Glutamatergic neuron (in vitro differentiated cells): Measurements from ENCODE around the gene PLK2. TPM values are rescaled to one million over a fixed set of nuclear protein-coding genes. Genes with fewer than 3 reads are reported as not detected.

Experiments used
- DNase-seq: peaks from one replicate; pipeline ENCODE4 v3.0.0; 2022
- H3K27ac Mint-ChIP-seq: one replicate; pipeline ENCODE4 v1.8.0; 2020; ENCODE audit warnings: mild to moderate bottlenecking, mixed read lengths, inconsistent platforms; ENCODE audit not compliant: unreplicated experiment
- H3K27me3 Mint-ChIP-seq: one replicate; pipeline ENCODE4 v1.8.0; 2020; ENCODE audit warnings: mild to moderate bottlenecking, moderate library complexity, mixed read lengths, inconsistent platforms; ENCODE audit not compliant: unreplicated experiment
- H3K36me3 Mint-ChIP-seq: one replicate; pipeline ENCODE4 v1.8.0; 2020; ENCODE audit warnings: mild to moderate bottlenecking, mixed read lengths, inconsistent platforms; ENCODE audit not compliant: unreplicated experiment
- H3K4me1 Mint-ChIP-seq: one replicate; pipeline ENCODE4 v1.8.0; 2020; ENCODE audit warnings: mild to moderate bottlenecking, low read depth, mixed read lengths, inconsistent platforms; ENCODE audit not compliant: unreplicated experiment
- H3K4me3 Mint-ChIP-seq: one replicate; pipeline ENCODE4 v1.8.0; 2020; ENCODE audit warnings: mild to moderate bottlenecking, mixed read lengths, inconsistent platforms; ENCODE audit not compliant: unreplicated experiment
- H3K9me3 Mint-ChIP-seq: one replicate; pipeline ENCODE4 v1.8.0; 2020; ENCODE audit warnings: mild to moderate bottlenecking, moderate library complexity, mixed read lengths, inconsistent platforms; ENCODE audit not compliant: unreplicated experiment
- total RNA-seq: library from RNA; stranded (reverse); fragmentation: NEBNext Ultra II Directional; extraction: Animal tissue kit (Norgen Biotek cat#: 25700); gene quantifications from one replicate; pipeline ENCODE4 v1.2.1, GENCODE V29; 2021; ENCODE audit not compliant: unreplicated experiment
- TF ChIP-seq, protein P1 (sequence below): fragments of 200-600 bp; sonication (generic); IDR thresholded peaks from one replicate; pipeline ENCODE4 v1.5.0; 2021; ENCODE audit not compliant: partially characterized antibody, unreplicated experiment

PLK2 gene
- total RNA-seq, 1 donor from 2014 or later = 7.8 TPM

- Mint-ChIP-seq H3K27me3 (no peaks in the 10 kb centered on the region), H3K36me3 (no peaks in the 10 kb centered on the region), H3K4me3 (no peak overlapping the region), H3K27ac (no peak overlapping the region), H3K9me3 (no peaks in the 10 kb centered on the region), H3K4me1 (no peaks in the 10 kb centered on the region)
- TF ChIP-seq, protein P1, sequence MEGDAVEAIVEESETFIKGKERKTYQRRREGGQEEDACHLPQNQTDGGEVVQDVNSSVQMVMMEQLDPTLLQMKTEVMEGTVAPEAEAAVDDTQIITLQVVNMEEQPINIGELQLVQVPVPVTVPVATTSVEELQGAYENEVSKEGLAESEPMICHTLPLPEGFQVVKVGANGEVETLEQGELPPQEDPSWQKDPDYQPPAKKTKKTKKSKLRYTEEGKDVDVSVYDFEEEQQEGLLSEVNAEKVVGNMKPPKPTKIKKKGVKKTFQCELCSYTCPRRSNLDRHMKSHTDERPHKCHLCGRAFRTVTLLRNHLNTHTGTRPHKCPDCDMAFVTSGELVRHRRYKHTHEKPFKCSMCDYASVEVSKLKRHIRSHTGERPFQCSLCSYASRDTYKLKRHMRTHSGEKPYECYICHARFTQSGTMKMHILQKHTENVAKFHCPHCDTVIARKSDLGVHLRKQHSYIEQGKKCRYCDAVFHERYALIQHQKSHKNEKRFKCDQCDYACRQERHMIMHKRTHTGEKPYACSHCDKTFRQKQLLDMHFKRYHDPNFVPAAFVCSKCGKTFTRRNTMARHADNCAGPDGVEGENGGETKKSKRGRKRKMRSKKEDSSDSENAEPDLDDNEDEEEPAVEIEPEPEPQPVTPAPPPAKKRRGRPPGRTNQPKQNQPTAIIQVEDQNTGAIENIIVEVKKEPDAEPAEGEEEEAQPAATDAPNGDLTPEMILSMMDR = no peak
- DNase-seq = no peak
Observed at GRCh38 chr5:58405175-58405574, 54.7 kb downstream of the PLK2 start.

GRCh38 chr5:58404734-58405133 lies 55.2 kb downstream of the PLK2 start:
- no peaks in the 10 kb centered on the region for H3K4me1 Mint-ChIP-seq
- no peaks in the 10 kb centered on the region for H3K36me3 Mint-ChIP-seq
- H3K27ac Mint-ChIP-seq = no peak overlapping the region
- no peak overlapping the region for H3K4me3 Mint-ChIP-seq
- no peaks in the 10 kb centered on the region for H3K9me3 Mint-ChIP-seq
- no peak for DNase-seq
- H3K27me3 Mint-ChIP-seq = no peaks in the 10 kb centered on the region
- TF ChIP-seq, protein P1 = no peak

Other genes with a start within 250 kb of the PLK2 start
- gene GAPT, start 31.3 kb upstream of the PLK2 start, total RNA-seq = not detected
- 36.2 TPM for gene RAB3C, start 123.0 kb upstream of the PLK2 start, total RNA-seq